LoVo (cell line): ENCODE data around the gene XAB2.

Experiments used
- DNase-seq: peaks from one replicate; pipeline ENCODE4 v3.0.0-alpha.2; 2016; ENCODE audit warnings: low spot score

XAB2 gene

GRCh38 chr19:7575434-7576040, 53.8 kb downstream of the XAB2 start:
- DNase-seq, result no peak

- no peak for DNase-seq
Observed at GRCh38 chr19:7570761-7571160, 58.6 kb downstream of the XAB2 start.
